T47D (cell line): Measurements from ENCODE around the gene ATP11A.

Experiments
- DNase-seq, 2 experiments: peaks; one replicate each; pipeline versions ENCODE4 v3.0.0 to v3.0.0-alpha.2; 2011 to 2012; ENCODE audit warnings: low read depth in 1 of 2, low spot score in 1 of 2
- JUND ChIP-seq: IDR thresholded peaks from 2 replicates; pipeline ENCODE4 v1.6.1; 2012; ENCODE audit warnings: low read depth
- in situ Hi-C: cut with HindIII; loops from 2 replicates; pipeline ENCODE4 v1.10.0; 2016; ENCODE audit warnings: low sequenced_read_pairs, low pct_unique_long_range_greater_than_20kb

The ATP11A gene

GRCh38 chr13:112688560-112689302, 1.1 kb upstream of the ATP11A start:
- in situ Hi-C loops, result no loop called here
- DNase-seq, result no peak
- TF ChIP-seq JUND, result no peak

GRCh38 chr13:112690283-112690929, 568 bp downstream of the ATP11A start:
- TF ChIP-seq JUND, result no peak
- in situ Hi-C loops, result no loop called here
- peak; percentile 22 to 56 for DNase-seq

GRCh38 chr13:112692104-112692503, 2.3 kb downstream of the ATP11A start:
- in situ Hi-C loops, result no loop called here

GRCh38 chr13:112692586-112692985, 2.7 kb downstream of the ATP11A start:
- TF ChIP-seq JUND, result no peak
- in situ Hi-C loops, result no loop called here
- DNase-seq, result no peak

More at GRCh38 chr13:112692104-112692503, 2.3 kb downstream of the ATP11A start:
- DNase-seq, result no peak
- no peak for TF ChIP-seq JUND

GRCh38 chr13:112693831-112694497, 4.1 kb downstream of the ATP11A start:
- in situ Hi-C loops, result no loop called here
- DNase-seq, result no peak
- TF ChIP-seq JUND, result no peak

GRCh38 chr13:112695121-112695520, 5.3 kb downstream of the ATP11A start:
- no peak for TF ChIP-seq JUND
- in situ Hi-C loops, result no loop called here

GRCh38 chr13:112696001-112696868, 6.4 kb downstream of the ATP11A start:
- no peak for TF ChIP-seq JUND
- in situ Hi-C loops, result no loop called here
- DNase-seq, result no peak

More at GRCh38 chr13:112695121-112695520, 5.3 kb downstream of the ATP11A start:
- no peak for DNase-seq

GRCh38 chr13:112696869-112697465, 7.1 kb downstream of the ATP11A start:
- in situ Hi-C loops, result no loop called here
- DNase-seq, result no peak
- no peak for TF ChIP-seq JUND

GRCh38 chr13:112697756-112698655, 8.2 kb downstream of the ATP11A start:
- TF ChIP-seq JUND, result no peak
- no peak for DNase-seq
- in situ Hi-C loops, result no loop called here

GRCh38 chr13:112699322-112699918, 9.6 kb downstream of the ATP11A start:
- in situ Hi-C loops, result no loop called here
- DNase-seq, result no peak
- TF ChIP-seq JUND, result no peak
